D341Med (cell line): ENCODE results near the gene ERBB3.

Source experiments
- DNase-seq: peaks from one replicate; pipeline ENCODE4 v3.0.0; 2012; ENCODE audit warnings: low spot score

The ERBB3 gene

DNA sequence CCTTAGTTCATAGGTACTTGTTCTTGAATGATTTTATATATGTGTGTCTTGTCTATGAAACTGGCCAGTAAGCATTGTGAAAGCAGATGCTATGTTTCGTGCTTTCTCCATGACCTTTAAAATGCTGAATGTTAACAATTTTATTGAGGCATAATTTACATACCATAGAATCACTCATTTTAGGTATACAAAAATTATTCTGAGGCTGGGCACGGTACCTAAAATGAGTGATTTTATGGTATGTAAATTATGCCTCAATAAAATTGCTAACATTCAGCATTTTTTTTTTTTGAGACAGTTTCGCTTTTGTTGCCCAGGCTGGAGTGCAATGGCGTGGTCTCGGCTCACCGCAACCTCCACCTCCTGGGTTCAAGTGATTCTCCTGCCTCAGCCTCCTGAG lies 54.9 kb downstream of the ERBB3 start:
- no peak for DNase-seq

DNA sequence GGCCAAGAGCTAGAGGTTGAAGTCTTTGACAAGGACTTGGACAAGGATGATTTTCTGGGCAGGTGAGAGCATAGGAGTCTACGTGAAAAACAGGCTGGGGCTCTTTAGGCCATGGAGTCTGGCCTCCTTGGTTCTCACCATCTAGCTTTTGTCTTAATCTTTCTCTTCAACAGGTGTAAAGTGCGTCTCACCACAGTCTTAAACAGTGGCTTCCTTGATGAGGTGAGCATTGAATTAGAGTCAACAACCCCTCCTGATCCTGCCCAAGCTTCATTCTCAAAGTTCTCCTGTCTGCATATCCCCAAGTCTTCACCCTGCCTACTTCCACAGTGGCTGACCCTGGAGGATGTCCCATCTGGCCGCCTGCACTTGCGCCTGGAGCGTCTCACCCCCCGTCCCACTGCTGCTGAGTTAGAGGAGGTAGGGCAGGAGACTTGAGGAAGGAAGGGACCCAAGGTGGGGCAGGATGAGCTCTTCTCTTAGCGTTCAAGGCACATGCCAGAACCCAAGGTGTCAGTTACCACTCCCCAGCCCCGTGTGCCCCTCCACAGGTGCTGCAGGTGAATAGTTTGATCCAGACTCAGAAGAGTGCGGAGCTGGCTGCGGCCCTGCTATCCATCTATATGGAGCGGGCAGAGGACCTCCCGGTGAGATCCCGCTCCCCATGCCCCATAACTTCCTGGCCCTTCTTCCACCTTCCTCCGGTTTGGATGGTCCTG lies 58.0 kb downstream of the ERBB3 start:
- no peak for DNase-seq

DNA sequence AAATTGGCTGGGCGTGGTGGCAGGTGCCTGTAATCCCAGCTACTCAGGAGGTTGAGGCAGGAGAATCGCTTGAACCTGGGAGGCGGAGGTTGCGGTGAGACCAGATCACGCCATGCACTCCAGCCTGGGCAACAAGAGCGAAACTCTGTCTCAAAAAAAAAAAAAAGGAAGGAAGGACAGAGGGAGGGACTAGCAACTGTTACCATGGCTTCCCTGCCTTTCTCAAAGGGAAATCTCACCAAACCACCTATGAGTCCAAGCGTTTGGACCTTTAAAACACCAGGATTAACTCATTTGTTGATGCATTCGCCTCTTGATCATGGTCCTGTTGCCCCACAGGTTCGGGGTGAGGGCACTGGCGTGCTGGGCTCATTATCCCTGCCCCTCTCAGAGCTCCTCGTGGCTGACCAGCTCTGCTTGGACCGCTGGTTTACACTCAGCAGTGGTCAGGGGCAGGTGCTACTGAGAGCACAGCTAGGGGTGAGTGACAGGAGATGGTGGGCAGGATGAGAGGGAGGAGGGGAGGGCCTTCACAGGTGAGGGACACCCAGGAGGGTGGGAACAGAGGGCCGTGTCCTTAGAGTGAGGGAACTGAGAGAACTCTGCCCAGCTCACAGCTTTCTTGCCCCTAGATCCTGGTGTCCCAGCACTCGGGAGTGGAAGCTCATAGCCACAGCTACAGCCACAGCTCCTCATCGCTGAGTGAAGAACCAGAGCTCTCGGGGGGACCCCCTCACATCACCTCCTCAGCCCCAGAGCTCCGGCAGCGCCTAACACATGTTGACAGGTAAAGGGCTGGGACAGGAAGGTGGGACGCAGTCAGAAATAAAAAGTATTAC lies 62.2 kb downstream of the ERBB3 start:
- no peak for DNase-seq

DNA sequence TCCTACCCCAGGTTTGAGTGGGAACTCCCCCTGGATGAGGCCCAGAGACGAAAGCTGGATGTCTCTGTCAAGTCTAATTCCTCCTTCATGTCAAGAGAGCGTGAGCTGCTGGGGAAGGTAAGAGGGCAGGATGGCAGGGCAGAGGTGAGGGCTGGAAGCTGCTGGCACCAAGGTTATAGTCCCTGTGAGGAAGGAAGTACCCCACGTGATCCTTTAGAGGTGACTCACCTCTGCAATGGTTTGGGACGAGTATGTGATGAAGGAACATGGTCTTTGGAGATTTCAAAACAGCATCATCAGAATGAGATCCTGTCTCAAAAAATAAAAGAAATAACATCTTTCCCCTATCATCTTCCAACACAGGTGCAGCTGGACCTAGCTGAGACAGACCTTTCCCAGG lies 63.3 kb downstream of the ERBB3 start:
- no peak for DNase-seq

DNA sequence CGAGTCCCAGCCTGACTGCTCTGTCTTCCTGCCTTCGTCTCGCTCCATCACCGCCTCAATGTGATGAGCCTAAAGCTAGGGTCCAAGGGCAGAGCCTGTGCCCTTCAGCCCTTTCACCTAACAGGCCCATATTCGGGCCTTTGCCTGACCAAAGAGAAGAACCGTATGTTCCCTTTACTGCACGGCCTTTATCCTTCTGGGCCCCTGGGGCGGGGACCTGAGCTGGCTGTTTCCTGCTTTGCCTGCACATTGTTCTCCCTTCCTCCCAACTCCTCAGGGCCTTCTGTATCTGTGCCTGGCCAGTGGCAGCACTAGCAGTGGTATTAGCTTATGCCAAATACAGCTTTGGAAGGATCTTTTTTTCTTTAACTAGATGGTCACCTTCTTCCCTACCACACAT lies 63.9 kb downstream of the ERBB3 start:
- no peak for DNase-seq

DNA sequence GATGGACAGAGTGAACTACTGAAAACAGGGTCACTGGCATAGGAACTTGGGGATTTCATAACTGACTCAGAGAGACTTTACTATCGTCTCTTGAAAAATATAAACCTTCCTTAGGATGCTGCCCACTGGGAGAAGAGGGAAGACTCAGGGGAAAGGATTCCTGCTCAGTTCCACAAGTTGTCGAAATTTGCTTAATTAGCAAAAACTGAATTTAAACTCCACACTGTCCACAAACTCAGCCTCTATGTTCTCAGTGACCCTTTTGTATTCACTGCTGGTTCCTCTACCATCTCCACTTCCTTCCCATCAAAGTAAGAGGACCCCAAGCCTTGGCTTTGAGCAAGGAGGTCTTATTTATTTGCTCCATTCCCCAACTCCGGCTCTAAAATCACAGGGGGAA lies 65.3 kb downstream of the ERBB3 start:
- DNase-seq, result no peak

DNA sequence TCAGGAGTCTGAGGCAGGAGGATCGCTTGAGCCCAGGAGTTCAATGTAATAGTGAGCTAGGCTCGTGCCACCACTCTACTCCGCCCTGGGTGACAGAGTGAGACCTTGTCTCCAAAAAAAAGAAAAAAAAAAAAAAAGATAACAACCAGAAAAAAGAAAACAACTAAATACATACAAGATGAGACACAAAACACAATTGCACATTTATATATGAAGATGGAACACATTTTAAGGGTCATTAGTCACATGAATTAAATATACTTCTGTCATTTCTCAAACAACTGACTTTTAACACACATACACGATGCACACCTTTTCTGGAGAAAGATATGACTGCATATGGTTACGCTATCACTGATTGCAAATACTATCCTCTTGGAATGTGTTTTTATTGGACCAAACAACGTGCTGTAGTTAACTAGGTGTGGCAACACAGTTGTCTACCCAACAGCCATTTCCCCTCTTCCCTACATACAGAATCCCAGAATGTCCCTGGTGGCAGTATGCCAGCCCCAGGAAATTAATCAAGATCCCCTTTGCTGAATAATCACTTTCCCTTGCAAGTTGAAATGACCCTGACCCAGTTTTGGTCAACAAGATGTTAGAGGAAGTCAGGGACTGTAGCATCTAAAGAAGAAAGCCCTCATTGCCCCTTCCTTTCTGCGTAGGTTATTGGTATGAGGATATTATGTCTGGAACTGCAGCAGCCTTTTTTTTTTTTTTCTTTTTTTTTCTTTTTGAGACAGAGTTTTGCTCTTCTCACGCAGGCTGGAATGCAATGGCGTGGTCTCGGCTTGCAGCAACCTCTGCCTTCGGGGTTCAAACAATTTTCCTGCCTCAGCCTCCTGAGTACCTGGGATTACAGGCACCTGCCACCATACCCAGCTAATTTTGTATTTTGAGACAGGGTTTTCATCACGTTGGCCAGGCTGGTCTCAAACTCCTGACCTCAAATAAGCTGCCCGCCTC lies 66.8 kb downstream of the ERBB3 start:
- DNase-seq, result no peak

DNA sequence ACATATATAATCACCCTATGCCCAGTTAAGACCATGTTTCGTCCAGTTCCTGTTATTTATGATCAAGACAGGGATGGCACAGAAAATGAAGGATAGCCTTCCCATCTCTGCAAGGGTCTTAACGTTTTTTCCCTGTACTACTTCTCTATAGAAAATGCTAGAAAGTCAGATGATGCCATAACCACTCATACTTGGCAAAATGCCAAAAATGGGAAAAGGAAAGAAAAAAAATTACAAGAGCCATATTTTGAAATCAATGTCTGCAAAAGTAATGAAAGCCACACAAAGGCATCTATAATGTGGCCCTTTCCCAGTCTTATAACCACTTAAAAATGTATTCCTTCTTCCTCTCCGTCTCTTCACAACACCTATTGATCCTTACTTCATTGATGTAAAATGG lies 70.6 kb downstream of the ERBB3 start:
- DNase-seq, result no peak

DNA sequence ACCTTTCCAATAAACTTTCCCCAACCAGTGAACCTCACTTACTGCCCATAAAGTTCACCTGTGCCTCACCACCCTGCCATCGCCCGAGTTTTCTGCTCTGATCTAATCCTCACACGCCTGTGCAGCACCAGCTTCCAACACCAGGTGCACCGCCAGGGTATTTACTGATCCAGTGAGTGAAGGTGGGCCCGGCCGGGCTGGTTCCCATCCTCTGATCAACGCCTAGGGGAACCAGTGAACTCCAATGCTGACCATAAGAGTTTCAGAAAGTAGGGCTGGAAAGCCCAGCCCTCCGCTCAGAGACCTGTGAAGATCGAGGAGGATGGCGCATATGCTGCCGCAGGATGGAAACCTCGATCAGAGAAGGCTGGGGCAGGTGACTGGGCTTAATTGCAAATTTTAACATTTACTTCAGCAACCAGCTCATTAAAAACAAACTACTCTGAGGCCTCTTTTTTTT lies 71.7 kb downstream of the ERBB3 start:
- DNase-seq, result peak; percentile 74

DNA sequence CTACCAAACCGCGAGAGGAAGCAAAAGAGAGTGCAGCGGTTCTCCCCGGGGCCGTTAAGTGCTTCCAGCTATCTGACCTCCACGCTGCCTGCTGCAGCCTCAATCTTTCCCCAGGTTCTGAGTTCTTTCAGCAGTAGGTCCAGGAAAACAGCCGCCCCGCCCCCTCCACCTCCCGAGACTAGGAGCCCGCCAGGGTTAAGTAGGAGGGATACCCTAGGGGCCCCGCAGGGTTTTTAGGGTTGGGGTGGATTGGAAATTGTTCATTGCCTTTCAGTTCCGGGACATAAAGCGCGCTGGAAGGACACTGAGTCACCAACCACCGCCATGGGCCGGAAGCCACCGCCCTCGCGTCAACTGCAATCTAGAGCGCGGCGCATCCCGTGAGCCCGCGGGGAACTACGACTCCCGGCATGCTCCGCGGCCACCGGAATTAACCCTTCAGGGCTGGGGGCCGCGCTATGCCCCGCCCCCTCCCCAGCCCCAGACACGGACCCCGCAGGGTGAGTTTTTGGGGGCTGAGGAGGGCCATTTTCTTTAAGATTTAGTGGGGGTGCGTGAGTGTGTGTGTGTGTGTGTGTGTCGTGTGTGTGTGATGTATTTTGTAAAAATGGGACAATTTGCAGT lies 72.3 kb downstream of the ERBB3 start, which contains the start of gene MYL6B:
TSS of gene MYL6B (plus strand) at position 456 of the 624 bp plus-strand sequence. CDS start 1,332 bp downstream, outside the sequence.
- DNase-seq, result peak; percentile 94
